Measurements from ENCODE around the gene RAB18.
A peak's percentile ranks its signal among the peaks of the same experiment; 100 is the strongest.
"Not testable (repeated sequence)": the region's sequence is repeated elsewhere in the genome, so short reads cannot be mapped to it uniquely, and the experiment has no call there.

The RAB18 gene

DNA sequence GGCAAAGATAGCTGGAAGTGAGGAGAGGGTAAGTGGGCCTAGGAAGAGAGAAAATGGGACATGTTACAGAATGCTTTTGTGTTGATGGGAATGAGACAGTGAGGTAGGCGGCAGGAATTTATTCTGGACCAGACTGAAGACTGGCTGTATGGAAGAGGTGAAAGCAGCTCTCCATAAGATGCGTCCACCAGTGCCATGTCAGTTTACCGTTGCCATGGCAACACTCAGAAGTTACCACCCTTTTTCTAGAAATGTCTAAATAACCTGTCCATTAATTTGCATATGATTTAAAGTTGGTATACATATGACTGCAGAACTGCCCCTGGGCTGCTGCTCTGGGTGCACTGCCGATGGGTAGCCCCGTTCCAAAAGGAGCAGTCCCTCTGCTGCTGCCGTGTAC is 46.7 kb downstream of the RAB18 start:
- Mint-ChIP-seq H3K4me3 (no peak overlapping the region), H3K36me3 (peaks cover 6% of the 10 kb centered on the region), H3K9me3 (ENCODE audit: low read depth) (peaks cover 4% of the 10 kb centered on the region), H3K4me1 (ENCODE audit: low read depth) (no peaks in the 10 kb centered on the region), H3K27me3 (no peaks in the 10 kb centered on the region), H3K27ac (no peak overlapping the region)

- Mint-ChIP-seq H3K4me1 (ENCODE audit: low read depth) (no peaks in the 10 kb centered on the region), H3K27ac (no peak overlapping the region), H3K27me3 (no peaks in the 10 kb centered on the region), H3K36me3 (peaks cover 3% of the 10 kb centered on the region), H3K9me3 (ENCODE audit: low read depth) (no peaks in the 10 kb centered on the region), H3K4me3 (no peak overlapping the region)
Measured at GRCh38 chr10:27558612-27559020, 54.5 kb downstream of the RAB18 start.

- H3K9me3 Mint-ChIP-seq (ENCODE audit: low read depth), result no peaks in the 10 kb centered on the region
- H3K36me3 Mint-ChIP-seq, result peaks cover 8% of the 10 kb centered on the region
- H3K27me3 Mint-ChIP-seq, result no peaks in the 10 kb centered on the region
- no peak overlapping the region for H3K4me3 Mint-ChIP-seq
- no peak overlapping the region for H3K27ac Mint-ChIP-seq
- H3K4me1 Mint-ChIP-seq (ENCODE audit: low read depth), result peaks cover 16% of the 10 kb centered on the region
Measured at GRCh38 chr10:27561334-27561733, 57.2 kb downstream of the RAB18 start.

GRCh38 chr10:27564398-27564797 is 60.3 kb downstream of the RAB18 start:
- Mint-ChIP-seq H3K9me3 (ENCODE audit: low read depth) (no peaks in the 10 kb centered on the region), H3K36me3 (peaks cover 14% of the 10 kb centered on the region), H3K4me3 (peak overlapping the region; percentile 67), H3K27me3 (no peaks in the 10 kb centered on the region), H3K27ac (no peak overlapping the region), H3K4me1 (ENCODE audit: low read depth) (peaks cover 26% of the 10 kb centered on the region)

GRCh38 chr10:27564880-27565279 is 60.8 kb downstream of the RAB18 start:
- H3K27me3 Mint-ChIP-seq, result no peaks in the 10 kb centered on the region
- no peak overlapping the region for H3K27ac Mint-ChIP-seq
- H3K4me3 Mint-ChIP-seq, result peak overlapping the region; percentile 67
- peaks cover 26% of the 10 kb centered on the region for H3K4me1 Mint-ChIP-seq (ENCODE audit: low read depth)
- H3K36me3 Mint-ChIP-seq, result peaks cover 14% of the 10 kb centered on the region
- no peaks in the 10 kb centered on the region for H3K9me3 Mint-ChIP-seq (ENCODE audit: low read depth)

- no peak overlapping the region for H3K27ac Mint-ChIP-seq
- H3K4me1 Mint-ChIP-seq (ENCODE audit: low read depth), result peaks cover 26% of the 10 kb centered on the region
- no peaks in the 10 kb centered on the region for H3K9me3 Mint-ChIP-seq (ENCODE audit: low read depth)
- H3K36me3 Mint-ChIP-seq, result peaks cover 18% of the 10 kb centered on the region
- no peak overlapping the region for H3K4me3 Mint-ChIP-seq
- no peaks in the 10 kb centered on the region for H3K27me3 Mint-ChIP-seq
Measured at GRCh38 chr10:27568196-27569175, 64.4 kb downstream of the RAB18 start.

- Mint-ChIP-seq H3K4me3 (no peak overlapping the region), H3K27me3 (no peaks in the 10 kb centered on the region), H3K27ac (no peak overlapping the region), H3K4me1 (ENCODE audit: low read depth) (peaks cover 15% of the 10 kb centered on the region), H3K36me3 (peaks cover 18% of the 10 kb centered on the region), H3K9me3 (ENCODE audit: low read depth) (no peaks in the 10 kb centered on the region)
Measured at GRCh38 chr10:27569946-27570345, 65.8 kb downstream of the RAB18 start.

- H3K9me3 Mint-ChIP-seq (ENCODE audit: low read depth); H3K4me1 Mint-ChIP-seq (ENCODE audit: low read depth); H3K36me3 Mint-ChIP-seq; H3K27ac Mint-ChIP-seq; H3K27me3 Mint-ChIP-seq; H3K4me3 Mint-ChIP-seq: not testable (repeated sequence)
Measured at GRCh38 chr10:27577038-27577437, 72.9 kb downstream of the RAB18 start.

- Mint-ChIP-seq H3K27me3 (no peaks in the 10 kb centered on the region), H3K4me1 (ENCODE audit: low read depth) (no peaks in the 10 kb centered on the region), H3K9me3 (ENCODE audit: low read depth) (no peaks in the 10 kb centered on the region), H3K4me3 (no peak overlapping the region), H3K27ac (no peak overlapping the region), H3K36me3 (peaks cover 3% of the 10 kb centered on the region)
Measured at GRCh38 chr10:27578316-27578715, 74.2 kb downstream of the RAB18 start.

GRCh38 chr10:27581225-27581624 is 77.1 kb downstream of the RAB18 start:
- Mint-ChIP-seq H3K4me3 (no peak overlapping the region), H3K27me3 (peaks cover 4% of the 10 kb centered on the region), H3K27ac (no peak overlapping the region), H3K36me3 (peaks cover 11% of the 10 kb centered on the region), H3K9me3 (ENCODE audit: low read depth) (no peaks in the 10 kb centered on the region), H3K4me1 (ENCODE audit: low read depth) (no peaks in the 10 kb centered on the region)

DNA sequence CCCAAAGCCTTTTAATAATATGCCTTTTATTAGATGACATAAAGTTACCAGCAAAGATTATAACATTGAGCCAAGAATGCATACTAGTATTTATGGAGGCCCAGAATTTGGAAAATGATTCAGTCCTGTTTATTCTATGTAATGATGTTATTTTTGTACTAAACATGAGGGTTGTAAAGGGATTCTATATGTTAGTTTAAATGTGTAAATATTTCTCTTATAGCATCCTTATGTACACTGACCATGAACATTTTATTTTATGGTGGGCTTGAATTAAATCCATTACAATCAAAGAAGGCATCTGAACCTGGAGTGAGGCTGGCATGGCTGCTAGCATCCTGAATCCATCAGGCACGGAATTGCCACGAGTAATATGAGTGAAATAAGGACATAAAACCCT is 80.2 kb downstream of the RAB18 start:
- no peak overlapping the region for H3K27ac Mint-ChIP-seq
- peaks cover 7% of the 10 kb centered on the region for H3K27me3 Mint-ChIP-seq
- H3K9me3 Mint-ChIP-seq (ENCODE audit: low read depth), result peaks cover 11% of the 10 kb centered on the region
- no peaks in the 10 kb centered on the region for H3K4me1 Mint-ChIP-seq (ENCODE audit: low read depth)
- H3K36me3 Mint-ChIP-seq, result peaks cover 25% of the 10 kb centered on the region
- H3K4me3 Mint-ChIP-seq, result no peak overlapping the region
